GM23338 (cell line): ENCODE results near the gene CDCA5. TPM values are rescaled to one million over a fixed set of nuclear protein-coding genes. Genes with fewer than 3 reads are reported as not detected.

ENCODE experiments used
- ATAC-seq: fragments of 200-7000 bp; cut with Tn5 transposase; 3 replicates; pipeline ENCODE4 v1.9.1; 2020
- DNase-seq: peaks from one replicate; pipeline ENCODE4 v3.0.0-alpha.2; 2015; ENCODE audit warnings: low spot score
- H2AFZ ChIP-seq: fragments of 200-600 bp; sonication (generic); 2 replicates; pipeline ENCODE4 v1.8.0; 2016; ENCODE audit warnings: antibody characterized with exemption, mild to moderate bottlenecking, moderate library complexity
- H3F3A ChIP-seq: fragments of 200-600 bp; sonication (generic); replicated peaks from 2 replicates; pipeline ENCODE4 v1.8.0; 2017; ENCODE audit warnings: antibody characterized with exemption, mixed run types, low read depth
- H3K27ac ChIP-seq: fragments of 200-600 bp; sonication (generic); 2 replicates; pipeline ENCODE4 v1.6.1; 2016; ENCODE audit warnings: low read depth
- H3K27me3 ChIP-seq: fragments of 200-600 bp; sonication (generic); 2 replicates; pipeline ENCODE4 v1.8.0; 2016; ENCODE audit warnings: mild to moderate bottlenecking, mixed run types, moderate library complexity; ENCODE audit not compliant: insufficient read depth
- H3K36me3 ChIP-seq: fragments of 200-600 bp; sonication (generic); 2 replicates; pipeline ENCODE4 v1.8.0; 2016; ENCODE audit warnings: mild to moderate bottlenecking; ENCODE audit not compliant: insufficient read depth
- H3K4me1 ChIP-seq: fragments of 200-600 bp; sonication (generic); 2 replicates; pipeline ENCODE4 v1.8.0; 2016; ENCODE audit warnings: mild to moderate bottlenecking, moderate library complexity; ENCODE audit not compliant: insufficient read depth
- H3K4me2 ChIP-seq: fragments of 200-600 bp; sonication (generic); 2 replicates; pipeline ENCODE4 v1.7.1; 2017; ENCODE audit warnings: mixed run types
- H3K4me3 ChIP-seq: fragments of 200-600 bp; sonication (generic); 2 replicates; pipeline ENCODE4 v1.6.1; 2016; ENCODE audit warnings: mixed run types
- H3K79me2 ChIP-seq: fragments of 200-600 bp; sonication (generic); replicated peaks from 2 replicates; pipeline ENCODE4 v1.8.0; 2017; ENCODE audit warnings: mild to moderate bottlenecking; ENCODE audit not compliant: insufficient read depth
- H3K9me2 ChIP-seq: fragments of 200-600 bp; sonication (generic); 2 replicates; pipeline ENCODE4 v1.8.0; 2017; ENCODE audit not compliant: insufficient read depth
- H4K20me1 ChIP-seq: fragments of 200-600 bp; sonication (generic); replicated peaks from 2 replicates; pipeline ENCODE4 v1.8.0; 2017; ENCODE audit warnings: mild to moderate bottlenecking; ENCODE audit not compliant: insufficient read depth
- H3K27ac Mint-ChIP-seq: 2 replicates; pipeline ENCODE4 v1.8.0; 2020; ENCODE audit warnings: inconsistent platforms, mild to moderate bottlenecking, moderate library complexity, mixed read lengths
- H3K27me3 Mint-ChIP-seq: 3 replicates; pipeline ENCODE4 v1.8.0; 2022; ENCODE audit warnings: low read depth, mild to moderate bottlenecking, moderate library complexity, mixed read lengths, inconsistent platforms; ENCODE audit not compliant: insufficient read depth, poor library complexity
- H3K36me3 Mint-ChIP-seq: 3 replicates; pipeline ENCODE4 v1.8.0; 2021; ENCODE audit warnings: low read depth, mild to moderate bottlenecking, inconsistent platforms, moderate library complexity, mixed read lengths
- H3K4me1 Mint-ChIP-seq: 3 replicates; pipeline ENCODE4 v1.8.0; 2020; ENCODE audit warnings: mild to moderate bottlenecking, inconsistent platforms, mixed read lengths
- H3K4me3 Mint-ChIP-seq: 3 replicates; pipeline ENCODE4 v1.8.0; 2021; ENCODE audit warnings: moderate library complexity, mild to moderate bottlenecking, inconsistent platforms, mixed read lengths
- H3K9me3 Mint-ChIP-seq: 3 replicates; pipeline ENCODE4 v1.8.0; 2020; ENCODE audit warnings: moderate library complexity, mild to moderate bottlenecking, inconsistent platforms, mixed read lengths
- CREB1 ChIP-seq: fragments of 250-450 bp; sonication (Bioruptor Pico); IDR thresholded peaks from 2 replicates; pipeline ENCODE4 v1.5.0; 2020; ENCODE audit warnings: low read depth, mild to moderate bottlenecking, moderate library complexity
- CTCF ChIP-seq, 2 experiments: fragments of 200-600 bp in 1 of 2; sonication (generic) in 1 of 2; conservative IDR thresholded peaks; 2 replicates each; pipeline versions ENCODE4 v1.5.1 to v1.6.1; 2016 to 2017; ENCODE audit warnings: antibody characterized with exemption in 2 of 2, low read depth in 2 of 2, mild to moderate bottlenecking in 2 of 2, moderate library complexity in 1 of 2
- ETS1 ChIP-seq: IDR thresholded peaks from 2 replicates; pipeline ENCODE4 v1.6.1; 2016; ENCODE audit warnings: antibody characterized with exemption
- EZH2 ChIP-seq: fragments of 200-600 bp; sonication (generic); IDR thresholded peaks from one replicate; pipeline ENCODE4 v1.8.0; 2017; ENCODE audit warnings: antibody characterized with exemption, mild to moderate bottlenecking, low read depth; ENCODE audit not compliant: unreplicated experiment
- EZH2phosphoT487 ChIP-seq: fragments of 200-600 bp; sonication (generic); IDR thresholded peaks from one replicate; pipeline ENCODE4 v1.8.1; 2018; ENCODE audit warnings: antibody characterized with exemption; ENCODE audit not compliant: unreplicated experiment
- JUNB ChIP-seq: IDR thresholded peaks from one replicate; pipeline ENCODE4 v1.6.1; 2016; ENCODE audit warnings: antibody characterized with exemption; ENCODE audit not compliant: unreplicated experiment
- NANOG ChIP-seq: IDR thresholded peaks from 2 replicates; pipeline ENCODE4 v1.6.1; 2016; ENCODE audit warnings: antibody characterized with exemption, borderline replicate concordance
- POLR2AphosphoS5 ChIP-seq: IDR thresholded peaks from 2 replicates; pipeline ENCODE4 v1.6.1; 2016; ENCODE audit warnings: antibody characterized with exemption, low read depth
- REST ChIP-seq: IDR thresholded peaks from one replicate; pipeline ENCODE4 v1.6.1; 2018; ENCODE audit warnings: antibody characterized with exemption; ENCODE audit not compliant: unreplicated experiment
- STAT1 ChIP-seq: IDR thresholded peaks from one replicate; pipeline ENCODE4 v1.6.1; 2016; ENCODE audit warnings: antibody characterized with exemption; ENCODE audit not compliant: unreplicated experiment
- ZNF114 ChIP-seq: fragments of 250-450 bp; sonication (Bioruptor Pico); IDR thresholded peaks from 2 replicates; pipeline ENCODE4 v1.5.0; 2020; ENCODE audit warnings: mild to moderate bottlenecking, moderate library complexity
- ZNF331 ChIP-seq: fragments of 250-450 bp; sonication (Bioruptor Pico); IDR thresholded peaks from 2 replicates; pipeline ENCODE4 v1.5.0; 2020; ENCODE audit warnings: low read depth, mild to moderate bottlenecking, moderate library complexity
- polyA plus RNA-seq: library from polyadenylated mRNA; unstranded; fragments of >200 nt; fragmentation: Nextera tagmentation; extraction: Ambion mirVana; gene quantifications from 2 replicates; pipeline ENCODE4 v1.2.1, GENCODE V29; 2016
- total RNA-seq: library from RNA; depleted of rRNA; stranded (reverse); fragments of >200 nt; shearing (Covaris generic); gene quantifications from 2 replicates; pipeline ENCODE4 v1.2.3, GENCODE V29; 2014

CDCA5 gene
- total and polyA plus RNA-seq, 2 experiments from 2014 or later = 53.3 to 70.9 TPM

GRCh38 chr11:65071907-65072630 is 11.8 kb downstream of the CDCA5 start:
- TF ChIP-seq POLR2AphosphoS5 (no peak), ETS1 (no peak), STAT1 (no peak), NANOG (no peak), JUNB (no peak), EZH2phosphoT487 (no peak), REST (no peak), ZNF331 (CRISPR knock-in tag) (no peak), CREB1 (CRISPR knock-in tag) (no peak), CTCF (conservative IDR thresholded peaks at IDR 0.05; ENCODE audit: low read depth in 2 of 2) (no peak), EZH2 (no peak), ZNF114 (CRISPR knock-in tag) (no peak)
- no peak overlapping the region for H3K4me3 ChIP-seq
- H3K9me3 Mint-ChIP-seq = no peaks in the 10 kb centered on the region
- ATAC-seq (no peak), DNase-seq (no peak)
- peaks cover 2% of the 10 kb centered on the region; the same call in 1 of the 2 replicates for H3K79me2 ChIP-seq
- H3K4me1 ChIP-seq = peaks cover 5% of the 10 kb centered on the region
- H3K36me3 Mint-ChIP-seq = peaks cover 17% of the 10 kb centered on the region
- no peaks in the 10 kb centered on the region for H3K9me2 ChIP-seq
- H3K4me3 Mint-ChIP-seq = no peak overlapping the region
- H3K4me1 Mint-ChIP-seq = peaks cover 15% of the 10 kb centered on the region
- H2AFZ ChIP-seq = no peak overlapping the region
- H3F3A ChIP-seq = no peaks in the 10 kb centered on the region
- H3K27me3 Mint-ChIP-seq = peaks cover 15% of the 10 kb centered on the region
- peaks cover under 1% of the 10 kb centered on the region for H4K20me1 ChIP-seq
- no peaks in the 10 kb centered on the region for H3K36me3 ChIP-seq
- no peaks in the 10 kb centered on the region for H3K27me3 ChIP-seq
- no peak overlapping the region for H3K4me2 ChIP-seq
- H3K27ac ChIP-seq = no peak overlapping the region
- no peak overlapping the region for H3K27ac Mint-ChIP-seq
